H9 (cell line): ENCODE results near the gene FN3KRP. TPM values are rescaled to one million over a fixed set of nuclear protein-coding genes. Genes with fewer than 3 reads are reported as not detected.

ENCODE experiments used
- DNase-seq: peaks from one replicate; pipeline ENCODE4 v3.0.0-alpha.2; 2017
- H2AFZ ChIP-seq: one replicate; pipeline ENCODE4 v1.6.1; 2013; ENCODE audit warnings: mild to moderate bottlenecking, low read length, control low read depth, moderate library complexity
- H2AK5ac ChIP-seq: 2 replicates; pipeline ENCODE4 v1.6.1; 2013; ENCODE audit warnings: low read length, control low read depth, mixed read lengths; ENCODE audit not compliant: insufficient read length
- H2BK120ac ChIP-seq: one replicate; pipeline ENCODE4 v1.6.1; 2013; ENCODE audit warnings: low read depth, mild to moderate bottlenecking, low read length, control low read depth, inconsistent platforms; ENCODE audit not compliant: poor library complexity, severe bottlenecking
- H2BK12ac ChIP-seq: 2 replicates; pipeline ENCODE4 v1.6.1; 2013; ENCODE audit warnings: low read length, control low read depth, mixed read lengths, low read depth; ENCODE audit not compliant: insufficient read length
- H2BK15ac ChIP-seq: 2 replicates; pipeline ENCODE4 v1.6.1; 2013; ENCODE audit warnings: low read depth, low read length, control low read depth
- H2BK20ac ChIP-seq: one replicate; pipeline ENCODE4 v1.6.1; 2013; ENCODE audit warnings: low read depth, mild to moderate bottlenecking, low read length, control low read depth, inconsistent platforms; ENCODE audit not compliant: poor library complexity, severe bottlenecking
- H2BK5ac ChIP-seq: 2 replicates; pipeline ENCODE4 v1.6.1; 2013; ENCODE audit warnings: low read length, control low read depth, mixed read lengths; ENCODE audit not compliant: insufficient read length
- H3K14ac ChIP-seq: 2 replicates; pipeline ENCODE4 v1.6.1; 2013; ENCODE audit warnings: low read length, control low read depth; ENCODE audit not compliant: insufficient read depth
- H3K18ac ChIP-seq: 2 replicates; pipeline ENCODE4 v1.6.1; 2013; ENCODE audit warnings: low read depth, mild to moderate bottlenecking, mixed read lengths, low read length, control low read depth; ENCODE audit not compliant: insufficient read length
- H3K23ac ChIP-seq: 2 replicates; pipeline ENCODE4 v1.6.1; 2013; ENCODE audit warnings: low read length, control low read depth, mixed read lengths, low read depth; ENCODE audit not compliant: insufficient read length
- H3K23me2 ChIP-seq: 2 replicates; pipeline ENCODE4 v1.6.1; 2013; ENCODE audit warnings: low read depth, mild to moderate bottlenecking, mixed read lengths, low read length, control low read depth; ENCODE audit not compliant: insufficient read length, poor library complexity, severe bottlenecking
- H3K27ac ChIP-seq: 2 replicates; pipeline ENCODE4 v1.5.1; 2013; ENCODE audit warnings: low read length, control low read depth, mixed read lengths, low read depth; ENCODE audit not compliant: insufficient read length
- H3K27me3 ChIP-seq: 2 replicates; pipeline ENCODE4 v1.6.1; 2013; ENCODE audit warnings: low read length, control low read depth, inconsistent platforms; ENCODE audit not compliant: insufficient read depth
- H3K4ac ChIP-seq: 2 replicates; pipeline ENCODE4 v1.6.1; 2013; ENCODE audit warnings: low read depth, mild to moderate bottlenecking, control low read depth, inconsistent platforms, low read length, moderate library complexity
- H3K4me1 ChIP-seq: 2 replicates; pipeline ENCODE4 v1.6.1; 2013; ENCODE audit warnings: low read length, control low read depth, inconsistent platforms; ENCODE audit not compliant: insufficient read depth
- H3K4me2 ChIP-seq: 2 replicates; pipeline ENCODE4 v1.6.1; 2013; ENCODE audit warnings: low read length, control low read depth, mixed read lengths; ENCODE audit not compliant: insufficient read length, insufficient read depth
- H3K56ac ChIP-seq: 2 replicates; pipeline ENCODE4 v1.6.1; 2013; ENCODE audit warnings: low read depth, mild to moderate bottlenecking, mixed read lengths, low read length, control low read depth; ENCODE audit not compliant: insufficient read length
- H3K79me1 ChIP-seq: 2 replicates; pipeline ENCODE4 v1.6.1; 2013; ENCODE audit warnings: low read depth, mild to moderate bottlenecking, moderate library complexity, low read length, control low read depth, inconsistent platforms; ENCODE audit not compliant: insufficient read depth, poor library complexity, severe bottlenecking
- H3K79me2 ChIP-seq: 2 replicates; pipeline ENCODE4 v1.6.1; 2013; ENCODE audit warnings: low read length, control low read depth, inconsistent platforms; ENCODE audit not compliant: insufficient read depth
- H3K9ac ChIP-seq: 2 replicates; pipeline ENCODE4 v1.6.1; 2013; ENCODE audit warnings: low read length, control low read depth, mixed read lengths; ENCODE audit not compliant: insufficient read length; ENCODE audit errors: extremely low read depth
- H3K9me3 ChIP-seq: one replicate; pipeline ENCODE4 v1.6.1; 2013; ENCODE audit warnings: low read depth, low read length, inconsistent platforms; ENCODE audit not compliant: control insufficient read depth
- H3T11ph ChIP-seq: one replicate; pipeline ENCODE4 v1.6.1; 2013; ENCODE audit warnings: mild to moderate bottlenecking, low read length, control low read depth, inconsistent platforms
- H4K20me1 ChIP-seq: one replicate; pipeline ENCODE4 v1.6.1; 2013; ENCODE audit not compliant: control insufficient read depth, insufficient read length, insufficient read depth
- H4K5ac ChIP-seq: 2 replicates; pipeline ENCODE4 v1.6.1; 2013; ENCODE audit warnings: low read depth, mild to moderate bottlenecking, mixed read lengths, low read length, control low read depth; ENCODE audit not compliant: insufficient read length
- H4K8ac ChIP-seq: replicated peaks from 2 replicates; pipeline ENCODE4 v1.6.1; 2013; ENCODE audit warnings: low read length, control low read depth, mixed read lengths, low read depth; ENCODE audit not compliant: insufficient read length
- H4K91ac ChIP-seq: 2 replicates; pipeline ENCODE4 v1.6.1; 2013; ENCODE audit warnings: low read depth, mild to moderate bottlenecking, moderate library complexity, mixed read lengths, low read length, control low read depth; ENCODE audit not compliant: insufficient read length
- H3K27ac Mint-ChIP-seq, 3 experiments: 2 replicates in 2 of 3; 3 replicates in 1 of 3; pipeline ENCODE4 v1.8.0; 2020 to 2021; ENCODE audit warnings: mixed read lengths in 3 of 3, mild to moderate bottlenecking in 1 of 3, moderate library complexity in 1 of 3
- H3K27me3 Mint-ChIP-seq: 2 replicates; pipeline ENCODE4 v1.8.0; 2021; ENCODE audit warnings: low read depth, mild to moderate bottlenecking, moderate library complexity, mixed read lengths
- H3K36me3 Mint-ChIP-seq, 3 experiments: 2 replicates in 2 of 3; 3 replicates in 1 of 3; pipeline ENCODE4 v1.8.0; 2020 to 2021; ENCODE audit warnings: low read depth in 3 of 3, mixed read lengths in 3 of 3; ENCODE audit not compliant: insufficient read depth in 1 of 3
- H3K4me1 Mint-ChIP-seq, 2 experiments: 2 replicates each; pipeline ENCODE4 v1.8.0; 2020; ENCODE audit warnings: mixed read lengths in 2 of 2
- H3K4me3 Mint-ChIP-seq, 2 experiments: 2 replicates in 1 of 2; 3 replicates in 1 of 2; pipeline ENCODE4 v1.8.0; 2020 to 2021; ENCODE audit warnings: mild to moderate bottlenecking in 2 of 2, mixed read lengths in 2 of 2, moderate library complexity in 1 of 2
- H3K9me3 Mint-ChIP-seq, 2 experiments: 2 replicates in 1 of 2; 3 replicates in 1 of 2; pipeline ENCODE4 v1.8.0; 2020; ENCODE audit warnings: mild to moderate bottlenecking in 2 of 2, mixed read lengths in 2 of 2, moderate library complexity in 1 of 2
- WGBS: extraction: QIAGEN DNeasy Blood & Tissue Kit; methylation state at CpG from one replicate; pipeline ENCODE4 v1.1.7; 2013; ENCODE audit warnings: missing lambda C conversion rate, low lambda C conversion rate, mixed read lengths; ENCODE audit not compliant: insufficient read length; ENCODE audit errors: extremely low coverage; 5-methylcytosine and 5-hydroxymethylcytosine counted together
- microRNA-seq: library from miRNA; unstranded; fragments of <30 nt; microRNA quantifications from one replicate; pipeline ENCODE4, GENCODE V29; 2020; ENCODE audit warnings: borderline microRNAs expressed
- total RNA-seq: library from RNA; stranded (reverse); gene quantifications from 2 replicates; pipeline ENCODE4 v1.2.1, GENCODE V29; 2021
- TF ChIP-seq, protein P1 (sequence below): fragments of 200-600 bp; sonication (generic); conservative IDR thresholded peaks from 3 replicates; pipeline ENCODE4 v1.8.0; 2021; ENCODE audit warnings: antibody characterized with exemption, mild to moderate bottlenecking

Gene FN3KRP
- total RNA-seq, 1 experiment from 2014 or later: 32.9 TPM

DNA sequence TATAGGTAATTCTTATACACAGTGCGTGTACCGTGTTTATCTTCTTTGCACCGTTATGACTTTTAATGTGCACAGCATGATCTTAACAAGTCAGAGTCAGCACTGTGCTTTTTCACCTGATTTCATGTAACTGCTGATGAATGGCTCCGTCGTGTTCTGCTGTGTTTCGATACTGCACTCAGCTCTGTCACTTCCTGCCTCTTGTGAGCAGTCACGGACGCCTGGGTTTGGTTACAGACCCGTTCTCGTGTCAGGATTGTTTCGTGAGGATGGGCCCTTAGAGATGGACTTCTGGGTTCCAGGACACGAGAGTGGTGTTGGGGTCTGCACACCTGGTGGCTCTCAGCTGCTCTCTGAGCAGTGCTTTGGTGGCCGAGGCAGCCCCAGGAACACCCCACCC is 59.9 kb downstream of the FN3KRP start:
- no peak overlapping the region for H2BK20ac ChIP-seq
- no peaks in the 10 kb centered on the region for H3K27me3 Mint-ChIP-seq
- H4K5ac ChIP-seq: no peak overlapping the region
- no peaks in the 10 kb centered on the region for H3K27me3 ChIP-seq
- no peak overlapping the region for H3K4me3 Mint-ChIP-seq
- peaks cover 4% of the 10 kb centered on the region for H3K23me2 ChIP-seq
- H3K27ac Mint-ChIP-seq: no peak overlapping the region
- TF ChIP-seq, protein P1, sequence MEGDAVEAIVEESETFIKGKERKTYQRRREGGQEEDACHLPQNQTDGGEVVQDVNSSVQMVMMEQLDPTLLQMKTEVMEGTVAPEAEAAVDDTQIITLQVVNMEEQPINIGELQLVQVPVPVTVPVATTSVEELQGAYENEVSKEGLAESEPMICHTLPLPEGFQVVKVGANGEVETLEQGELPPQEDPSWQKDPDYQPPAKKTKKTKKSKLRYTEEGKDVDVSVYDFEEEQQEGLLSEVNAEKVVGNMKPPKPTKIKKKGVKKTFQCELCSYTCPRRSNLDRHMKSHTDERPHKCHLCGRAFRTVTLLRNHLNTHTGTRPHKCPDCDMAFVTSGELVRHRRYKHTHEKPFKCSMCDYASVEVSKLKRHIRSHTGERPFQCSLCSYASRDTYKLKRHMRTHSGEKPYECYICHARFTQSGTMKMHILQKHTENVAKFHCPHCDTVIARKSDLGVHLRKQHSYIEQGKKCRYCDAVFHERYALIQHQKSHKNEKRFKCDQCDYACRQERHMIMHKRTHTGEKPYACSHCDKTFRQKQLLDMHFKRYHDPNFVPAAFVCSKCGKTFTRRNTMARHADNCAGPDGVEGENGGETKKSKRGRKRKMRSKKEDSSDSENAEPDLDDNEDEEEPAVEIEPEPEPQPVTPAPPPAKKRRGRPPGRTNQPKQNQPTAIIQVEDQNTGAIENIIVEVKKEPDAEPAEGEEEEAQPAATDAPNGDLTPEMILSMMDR: no peak
- H3K14ac ChIP-seq: no peak overlapping the region
- no peak overlapping the region for H3K4me2 ChIP-seq
- H3K36me3 Mint-ChIP-seq: peaks cover 39 to 60% (median 49%) of the 10 kb centered on the region in 3 experiments
- no peak overlapping the region for H3K27ac ChIP-seq
- H3K18ac ChIP-seq: no peak overlapping the region
- H3K79me1 ChIP-seq: peaks cover 2% of the 10 kb centered on the region
- peaks cover 0 to 4% of the 10 kb centered on the region in 2 experiments; a peak in 3 of 4 replicates for H3K4me1 Mint-ChIP-seq
- no peaks in the 10 kb centered on the region for H3K4me1 ChIP-seq
- H3K23ac ChIP-seq: no peak overlapping the region
- H4K91ac ChIP-seq: no peak overlapping the region
- peaks cover 0 to 5% of the 10 kb centered on the region in 2 experiments; a peak in 3 of 5 replicates for H3K9me3 Mint-ChIP-seq
- no peak overlapping the region for H2AFZ ChIP-seq
- no peak overlapping the region for H3K9ac ChIP-seq
- H2BK5ac ChIP-seq: no peak overlapping the region
- no CpG with 5 or more reads among the region's 13 CpGs for WGBS
- no peak for DNase-seq
- no peak overlapping the region for H3T11ph ChIP-seq
- H2BK120ac ChIP-seq: no peak overlapping the region
- no peak overlapping the region for H2AK5ac ChIP-seq
- H3K56ac ChIP-seq: no peak overlapping the region
- no peak overlapping the region for H3K4ac ChIP-seq
- H4K8ac ChIP-seq: no peak overlapping the region
- H3K79me2 ChIP-seq: no peaks in the 10 kb centered on the region
- no peaks in the 10 kb centered on the region for H3K9me3 ChIP-seq
- no peaks in the 10 kb centered on the region for H4K20me1 ChIP-seq
- no peak overlapping the region for H2BK12ac ChIP-seq
- no peak overlapping the region for H2BK15ac ChIP-seq

Small RNA genes within 50 kb of the gene (microRNA-seq; reads per million reads assigned to microRNA genes)
- not detected for gene MIR4525

Other genes starting within 250 kb of the FN3KRP start
- 59.6 and 72.0 TPM in 2 replicates for gene FOXK2, start 197.0 kb upstream of the FN3KRP start, total RNA-seq
- gene WDR45B, start 68.3 kb upstream of the FN3KRP start, total RNA-seq: 105 and 110 TPM in 2 replicates
- gene RAB40B, start 18.0 kb upstream of the FN3KRP start, total RNA-seq: 3.5 and 5.1 TPM in 2 replicates
- 23.6 and 28.3 TPM in 2 replicates for gene FN3K, start 18.9 kb downstream of the FN3KRP start, total RNA-seq
- gene TBCD, start 35.4 kb downstream of the FN3KRP start, total RNA-seq: 123 and 129 TPM in 2 replicates
- 0.09 TPM in 1 of 2 replicates, not detected in the other for gene ZNF750, start 123.3 kb downstream of the FN3KRP start, total RNA-seq